ENCODE measurements around the gene VSNL1.

VSNL1 gene

GRCh38 chr2:17649026-17649425 lies 108.5 kb downstream of the VSNL1 start:
- H3K4me3 ChIP-seq (ENCODE audit: low read depth, low read length), result no peak overlapping the region
- in situ Hi-C loops (cut with HindIII; ENCODE audit: low sequenced_read_pairs), result no loop called here
- no peak for DNase-seq (ENCODE audit: low read depth, low spot score)
- TF ChIP-seq CTCF (IDR thresholded peaks at IDR 0.05; ENCODE audit: low read depth, low read length), result no peak

- TF ChIP-seq CTCF (IDR thresholded peaks at IDR 0.05; ENCODE audit: low read depth, low read length), result no peak
- DNase-seq (ENCODE audit: low read depth, low spot score), result no peak
- H3K4me3 ChIP-seq (ENCODE audit: low read depth, low read length), result no peak overlapping the region
- in situ Hi-C loops (cut with HindIII; ENCODE audit: low sequenced_read_pairs), result no loop called here
These were observed 112.3 kb downstream of the VSNL1 start for GRCh38 chr2:17652681-17653394.

DNA sequence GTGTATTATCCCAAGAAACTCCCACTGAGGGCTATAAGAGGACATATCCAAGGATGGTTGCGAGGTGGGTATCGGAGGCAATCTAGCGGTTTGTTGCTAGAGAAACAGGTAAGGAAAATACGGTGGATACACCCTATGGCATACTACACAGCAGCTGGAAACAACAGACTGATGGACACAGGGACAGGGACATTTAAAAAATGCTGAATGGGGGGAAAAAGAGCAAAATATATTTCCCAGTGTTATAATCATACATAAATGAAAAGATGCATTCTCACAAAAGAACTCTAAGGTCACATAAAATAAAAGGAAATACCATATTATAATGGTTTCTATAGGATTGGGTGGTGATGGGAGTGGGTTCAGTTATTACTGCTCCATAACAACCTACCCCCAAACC lies 117.3 kb downstream of the VSNL1 start:
- no peak overlapping the region for H3K4me3 ChIP-seq (ENCODE audit: low read depth, low read length)
- in situ Hi-C loops (cut with HindIII; ENCODE audit: low sequenced_read_pairs), result no loop called here
- DNase-seq (ENCODE audit: low read depth, low spot score), result no peak
- no peak for TF ChIP-seq CTCF (IDR thresholded peaks at IDR 0.05; ENCODE audit: low read depth, low read length)

DNA sequence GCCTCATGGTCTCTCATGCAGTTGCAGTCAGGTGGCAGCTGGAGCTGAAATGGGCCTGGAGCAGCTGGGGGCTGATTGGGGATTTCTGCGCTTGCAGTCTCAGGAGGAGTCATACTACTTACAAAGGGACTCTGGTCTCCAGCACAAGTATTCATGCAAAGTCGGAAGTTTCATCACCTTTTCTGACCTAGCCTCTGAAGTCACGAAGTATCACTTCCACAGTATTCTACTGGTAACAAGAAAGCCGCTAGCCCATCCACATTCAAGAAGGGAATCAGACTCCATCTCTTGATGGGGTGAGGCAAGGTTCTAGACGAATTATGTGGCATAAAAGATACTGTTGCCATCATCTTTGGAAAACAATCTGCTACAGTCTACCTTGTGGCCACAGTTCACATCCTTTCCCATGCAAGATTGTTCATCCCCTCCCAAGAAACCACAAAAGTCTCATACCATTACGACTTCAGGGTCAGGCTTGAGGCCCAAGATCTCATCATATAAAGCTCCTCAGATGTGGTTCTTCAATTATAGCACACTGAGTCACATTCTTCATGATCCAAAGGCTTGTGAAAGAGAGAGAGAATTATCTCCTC lies 117.9 kb downstream of the VSNL1 start:
- in situ Hi-C loops (cut with HindIII; ENCODE audit: low sequenced_read_pairs), result no loop called here
- no peak overlapping the region for H3K4me3 ChIP-seq (ENCODE audit: low read depth, low read length)
- TF ChIP-seq CTCF (IDR thresholded peaks at IDR 0.05; ENCODE audit: low read depth, low read length), result no peak
- DNase-seq (ENCODE audit: low read depth, low spot score), result peak; percentile 77

- DNase-seq (ENCODE audit: low read depth, low spot score), result no peak
- TF ChIP-seq CTCF (IDR thresholded peaks at IDR 0.05; ENCODE audit: low read depth, low read length), result no peak
- in situ Hi-C loops (cut with HindIII; ENCODE audit: low sequenced_read_pairs), result no loop called here
- H3K4me3 ChIP-seq (ENCODE audit: low read depth, low read length), result no peak overlapping the region
These were observed 119.7 kb downstream of the VSNL1 start for GRCh38 chr2:17660219-17660618.

- no peak for TF ChIP-seq CTCF (IDR thresholded peaks at IDR 0.05; ENCODE audit: low read depth, low read length)
- in situ Hi-C loops (cut with HindIII; ENCODE audit: low sequenced_read_pairs), result no loop called here
- H3K4me3 ChIP-seq (ENCODE audit: low read depth, low read length), result no peak overlapping the region
- DNase-seq (ENCODE audit: low read depth, low spot score), result no peak
These were observed 121.0 kb downstream of the VSNL1 start for GRCh38 chr2:17661460-17661859.
